GM23248 (cell line): ENCODE results near the gene ALKBH3. TPM values are rescaled to one million over a fixed set of nuclear protein-coding genes. Genes with fewer than 3 reads are reported as not detected.
A peak's percentile ranks its signal among the peaks of the same experiment; 100 is the strongest.

ENCODE experiments used
- DNase-seq: peaks from one replicate; pipeline ENCODE4 v3.0.0-alpha.2; 2015
- H2AFZ ChIP-seq: fragments of 200-600 bp; sonication (generic); 2 replicates; pipeline ENCODE4 v1.6.1; 2016; ENCODE audit warnings: antibody characterized with exemption
- H3F3A ChIP-seq: fragments of 200-600 bp; sonication (generic); 2 replicates; pipeline ENCODE4 v1.6.1; 2016; ENCODE audit warnings: mild to moderate bottlenecking, antibody characterized with exemption, mixed run types; ENCODE audit not compliant: insufficient read depth
- H3K27ac ChIP-seq: fragments of 200-600 bp; sonication (generic); 2 replicates; pipeline ENCODE4 v1.5.1; 2016; ENCODE audit warnings: mild to moderate bottlenecking
- H3K27me3 ChIP-seq: fragments of 200-600 bp; sonication (generic); replicated peaks from 2 replicates; pipeline ENCODE4 v1.6.1; 2016; ENCODE audit warnings: mild to moderate bottlenecking; ENCODE audit not compliant: insufficient read depth
- H3K36me3 ChIP-seq: fragments of 200-600 bp; sonication (generic); 2 replicates; pipeline ENCODE4 v1.6.1; 2016; ENCODE audit warnings: low read depth, mild to moderate bottlenecking
- H3K4me1 ChIP-seq: fragments of 200-600 bp; sonication (generic); 2 replicates; pipeline ENCODE4 v1.6.1; 2016; ENCODE audit warnings: mild to moderate bottlenecking; ENCODE audit not compliant: insufficient read depth
- H3K4me2 ChIP-seq: fragments of 200-600 bp; sonication (generic); one replicate; pipeline ENCODE4 v1.6.1; 2016; ENCODE audit warnings: mild to moderate bottlenecking; ENCODE audit not compliant: unreplicated experiment
- H3K4me3 ChIP-seq: fragments of 200-600 bp; sonication (generic); 2 replicates; pipeline ENCODE4 v1.5.1; 2016; ENCODE audit warnings: mild to moderate bottlenecking
- H3K79me2 ChIP-seq: fragments of 200-600 bp; sonication (generic); 2 replicates; pipeline ENCODE4 v1.6.1; 2016; ENCODE audit warnings: mild to moderate bottlenecking; ENCODE audit not compliant: insufficient read depth
- H3K9ac ChIP-seq: fragments of 200-600 bp; sonication (generic); 2 replicates; pipeline ENCODE4 v1.6.1; 2016; ENCODE audit warnings: mild to moderate bottlenecking
- H3K9me2 ChIP-seq: fragments of 200-600 bp; sonication (generic); 2 replicates; pipeline ENCODE4 v1.6.1; 2016; ENCODE audit warnings: mixed run types, mild to moderate bottlenecking, moderate library complexity; ENCODE audit not compliant: insufficient read depth
- H3K9me3 ChIP-seq: fragments of 200-600 bp; sonication (generic); one replicate; pipeline ENCODE4 v1.6.1; 2017; ENCODE audit warnings: low read depth
- H4K20me1 ChIP-seq: fragments of 200-600 bp; sonication (generic); 2 replicates; pipeline ENCODE4 v1.6.0; 2016; ENCODE audit not compliant: insufficient read depth
- EZH2 ChIP-seq: fragments of 200-600 bp; sonication (generic); IDR thresholded peaks from 2 replicates; pipeline ENCODE4 v1.6.1; 2018; ENCODE audit warnings: antibody characterized with exemption, mild to moderate bottlenecking; ENCODE audit not compliant: insufficient read depth, poor library complexity, severe bottlenecking
- EZH2phosphoT487 ChIP-seq: fragments of 200-600 bp; sonication (generic); IDR thresholded peaks from 2 replicates; pipeline ENCODE4 v1.6.1; 2018; ENCODE audit warnings: antibody characterized with exemption, moderate library complexity, mild to moderate bottlenecking, low read depth; ENCODE audit not compliant: insufficient read depth
- WGBS, 2 experiments: methylation state at CpG; one replicate each; pipeline ENCODE4 v1.1.6; 2015 to 2017; ENCODE audit warnings: low lambda C conversion rate in 2 of 2, low coverage in 1 of 2; ENCODE audit errors: missing lambda C conversion rate in 2 of 2; 5-methylcytosine and 5-hydroxymethylcytosine counted together
- in situ Hi-C: fragments of 300-500 bp; cut with MboI; formaldehyde crosslinking; loops from 2 replicates; pipeline ENCODE4 v1.15.0; 2020
- polyA plus RNA-seq: library from polyadenylated mRNA; unstranded; fragments of >200 nt; fragmentation: Nextera tagmentation; extraction: Ambion mirVana; gene quantifications from 2 replicates; pipeline ENCODE4 v1.2.1, GENCODE V29; 2016
- total RNA-seq: library from RNA; depleted of rRNA; stranded (reverse); fragments of >200 nt; shearing (Covaris generic); gene quantifications from 2 replicates; pipeline ENCODE4 v1.2.3, GENCODE V29; 2014

Gene ALKBH3
- total and polyA plus RNA-seq, 2 experiments from 2014 or later, result 29.3 to 36.6 TPM

DNA sequence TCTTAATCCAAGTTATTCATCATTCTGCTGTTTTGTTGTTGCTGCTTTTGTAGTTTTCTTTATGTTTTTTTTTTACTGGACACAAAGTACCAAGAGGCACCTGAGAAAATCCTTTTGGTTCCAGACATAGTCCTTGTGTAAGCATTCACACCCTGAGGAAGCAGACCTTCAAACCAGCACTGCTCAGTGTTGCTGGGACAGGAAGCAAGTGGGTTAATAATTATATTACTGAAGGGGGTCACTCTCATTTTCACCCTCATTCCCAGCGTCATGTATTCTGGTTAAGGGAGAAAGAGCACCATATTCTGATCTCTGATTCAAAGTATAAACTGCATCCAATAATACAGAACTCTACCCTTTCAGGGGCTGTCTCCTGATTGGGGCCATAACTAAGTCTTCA is 5.9 kb upstream of the ALKBH3 start:
- H3K9me3 ChIP-seq, result no peaks in the 10 kb centered on the region
- no peak for TF ChIP-seq EZH2
- TF ChIP-seq EZH2phosphoT487, result no peak
- no peaks in the 10 kb centered on the region for H3K79me2 ChIP-seq
- no peaks in the 10 kb centered on the region for H3K36me3 ChIP-seq
- peaks cover 3% of the 10 kb centered on the region for H3F3A ChIP-seq
- H2AFZ ChIP-seq, result no peak overlapping the region
- 18 to 40% methylated on average over 1 of the region's 1 CpG for WGBS, 2 experiments
- DNase-seq, result no peak
- H3K27ac ChIP-seq, result no peak overlapping the region
- H3K4me1 ChIP-seq, result no peaks in the 10 kb centered on the region; the same call in 1 of the 2 replicates
- no peaks in the 10 kb centered on the region for H4K20me1 ChIP-seq
- H3K27me3 ChIP-seq, result peaks cover 13% of the 10 kb centered on the region
- H3K4me3 ChIP-seq, result no peak overlapping the region
- H3K9me2 ChIP-seq, result no peaks in the 10 kb centered on the region
- in situ Hi-C loops, result no loop called here
- H3K9ac ChIP-seq, result no peak overlapping the region
- H3K4me2 ChIP-seq, result no peak overlapping the region

DNA sequence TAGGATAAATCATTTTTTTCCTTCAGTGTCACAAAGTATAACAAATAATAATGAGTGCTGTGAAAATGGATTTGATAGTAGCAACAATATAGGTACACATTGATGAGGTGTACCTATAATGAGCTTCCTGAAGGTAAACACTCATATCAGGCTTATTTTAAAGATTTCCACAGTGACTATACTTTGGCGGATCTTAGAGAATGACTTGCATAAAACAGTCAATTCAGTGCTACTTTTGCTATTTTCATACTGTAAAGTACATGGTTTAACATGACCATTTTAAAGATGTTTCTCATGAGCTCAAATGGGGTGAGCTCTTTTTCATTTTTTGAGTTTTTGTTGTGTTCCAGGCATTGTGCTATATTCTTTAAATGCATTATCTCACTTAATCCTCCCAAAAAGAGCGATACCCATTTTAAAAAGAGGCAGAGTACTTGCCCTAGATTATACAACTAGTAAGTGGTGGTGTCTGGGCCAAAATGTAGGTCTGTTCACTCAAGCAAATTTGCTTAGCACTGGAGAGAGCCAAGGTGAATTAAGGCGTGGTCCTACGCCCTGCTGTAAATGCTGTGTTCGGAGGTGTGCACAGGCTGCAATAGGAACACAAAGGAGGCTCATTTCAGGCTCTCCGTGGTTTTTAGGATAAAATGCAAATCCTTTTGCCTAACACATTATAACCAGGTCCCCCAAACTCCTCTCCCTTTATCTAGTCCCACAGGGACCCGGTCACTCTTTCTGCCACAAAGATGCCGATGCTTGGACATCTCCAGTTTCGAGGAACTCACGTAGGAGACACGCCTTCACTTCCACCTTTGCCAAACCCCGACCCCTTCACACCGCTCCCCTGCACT is 617 bp upstream of the ALKBH3 start:
- peak overlapping the region; percentile 100 for H2AFZ ChIP-seq
- H3F3A ChIP-seq, result no peaks in the 10 kb centered on the region
- H3K9me2 ChIP-seq, result no peaks in the 10 kb centered on the region
- WGBS, 2 experiments, result 49 to 50% methylated on average over 13 of the region's 13 CpGs
- no peaks in the 10 kb centered on the region for H4K20me1 ChIP-seq
- no peaks in the 10 kb centered on the region for H3K27me3 ChIP-seq
- no peak for DNase-seq
- no peak overlapping the region for H3K27ac ChIP-seq
- H3K4me3 ChIP-seq, result peak overlapping the region; percentile 95
- in situ Hi-C loops, result no loop called here
- TF ChIP-seq EZH2, result no peak
- no peak for TF ChIP-seq EZH2phosphoT487
- peak overlapping the region; percentile 98 for H3K4me2 ChIP-seq
- H3K36me3 ChIP-seq, result peaks cover 22% of the 10 kb centered on the region
- peaks cover 20% of the 10 kb centered on the region for H3K79me2 ChIP-seq
- H3K9me3 ChIP-seq, result no peaks in the 10 kb centered on the region
- peak overlapping the region; percentile 87 for H3K9ac ChIP-seq
- peaks cover 13% of the 10 kb centered on the region; the same call in 1 of the 2 replicates for H3K4me1 ChIP-seq

GRCh38 chr11:43892851-43893250 is 12.2 kb downstream of the ALKBH3 start:
- no peaks in the 10 kb centered on the region for H3K9me3 ChIP-seq
- no peaks in the 10 kb centered on the region for H3K79me2 ChIP-seq
- H2AFZ ChIP-seq, result no peak overlapping the region
- no peak for DNase-seq
- H3K27me3 ChIP-seq, result no peaks in the 10 kb centered on the region
- WGBS, 2 experiments, result 40 to 43% methylated on average over 3 of the region's 3 CpGs
- no peaks in the 10 kb centered on the region for H4K20me1 ChIP-seq
- H3K36me3 ChIP-seq, result peaks cover 27% of the 10 kb centered on the region
- no peak overlapping the region for H3K4me3 ChIP-seq
- no peak overlapping the region for H3K4me2 ChIP-seq
- TF ChIP-seq EZH2phosphoT487 (no peak), EZH2 (no peak)
- H3F3A ChIP-seq, result peaks cover 9% of the 10 kb centered on the region; the same call in 1 of the 2 replicates
- no peak overlapping the region for H3K9ac ChIP-seq
- no peak overlapping the region for H3K27ac ChIP-seq
- no peaks in the 10 kb centered on the region for H3K4me1 ChIP-seq
- in situ Hi-C loops, result loop anchor here (10.0 kb wide), 1 partner anchor 162 kb away; no protein-coding TSS in a partner anchor
- no peaks in the 10 kb centered on the region for H3K9me2 ChIP-seq

- Histone ChIP-seq H3K79me2 (no peaks in the 10 kb centered on the region), H3K27ac (no peak overlapping the region), H3K9ac (no peak overlapping the region), H3K9me2 (no peaks in the 10 kb centered on the region), H3K27me3 (no peaks in the 10 kb centered on the region), H3K4me2 (no peak overlapping the region), H3K4me3 (no peak overlapping the region), H3K36me3 (peaks cover 29% of the 10 kb centered on the region), H2AFZ (no peak overlapping the region), H3K9me3 (no peaks in the 10 kb centered on the region), H3K4me1 (no peaks in the 10 kb centered on the region), H4K20me1 (no peaks in the 10 kb centered on the region), H3F3A (peaks cover 3% of the 10 kb centered on the region; the same call in 1 of the 2 replicates)
- TF ChIP-seq EZH2phosphoT487, result no peak
- TF ChIP-seq EZH2, result no peak
- in situ Hi-C loops, result loop anchor here (10.0 kb wide), 1 partner anchor 160 kb away; no protein-coding TSS in a partner anchor
- 77 to 83% methylated on average over 2 of the region's 2 CpGs for WGBS, 2 experiments
- no peak for DNase-seq
These were observed 13.9 kb downstream of the ALKBH3 start for GRCh38 chr11:43894546-43894945.
